ENCODE data around the gene MYOT. TPM values are rescaled to one million over a fixed set of nuclear protein-coding genes. Genes with fewer than 3 reads are reported as not detected.

The MYOT gene
- total RNA-seq, 1 experiment from 2014 or later, result not detected

DNA sequence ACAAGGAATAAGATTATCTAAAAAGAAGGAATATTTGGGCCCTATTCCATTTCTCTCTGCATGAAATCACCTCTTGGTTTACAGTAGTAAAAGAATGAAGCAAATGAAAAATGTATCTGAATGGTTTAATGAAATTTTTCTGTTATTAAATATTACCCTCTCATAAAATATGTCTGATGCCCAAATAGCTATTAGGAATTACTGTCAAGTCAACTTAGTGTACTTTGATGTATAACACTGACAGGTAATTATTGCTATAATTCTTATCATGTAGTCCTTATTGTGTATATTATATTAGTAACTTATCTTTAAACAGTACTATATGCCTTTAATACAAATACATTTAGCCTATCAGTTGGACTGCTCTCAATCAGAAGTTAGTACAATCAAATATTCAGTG, 8.4 kb downstream of the MYOT start:
- peaks cover 3% of the 10 kb centered on the region for H3K27me3 ChIP-seq (replicated peaks; ENCODE audit: insufficient read depth, low read depth, low read length, poor library complexity)
- H3K27ac ChIP-seq (ENCODE audit: low read depth, low read length, poor library complexity, severe bottlenecking), result no peak overlapping the region
- no peaks in the 10 kb centered on the region for H3K4me1 ChIP-seq (ENCODE audit: insufficient read depth, low read length, poor library complexity, severe bottlenecking)
- ChIA-PET CTCF (no interaction called here), POLR2A (ENCODE audit: low non-redundant PET) (no interaction called here)
- no peaks in the 10 kb centered on the region for H3K9me3 ChIP-seq (ENCODE audit: low read depth, low read length, poor library complexity, severe bottlenecking)
- no peak for DNase-seq (ENCODE audit: low spot score)
- TF ChIP-seq EZH2 (IDR thresholded peaks at IDR 0.05; ENCODE audit: borderline replicate concordance, low read depth, low read length, poor library complexity, severe bottlenecking), result no peak
- TF ChIP-seq, protein P1, sequence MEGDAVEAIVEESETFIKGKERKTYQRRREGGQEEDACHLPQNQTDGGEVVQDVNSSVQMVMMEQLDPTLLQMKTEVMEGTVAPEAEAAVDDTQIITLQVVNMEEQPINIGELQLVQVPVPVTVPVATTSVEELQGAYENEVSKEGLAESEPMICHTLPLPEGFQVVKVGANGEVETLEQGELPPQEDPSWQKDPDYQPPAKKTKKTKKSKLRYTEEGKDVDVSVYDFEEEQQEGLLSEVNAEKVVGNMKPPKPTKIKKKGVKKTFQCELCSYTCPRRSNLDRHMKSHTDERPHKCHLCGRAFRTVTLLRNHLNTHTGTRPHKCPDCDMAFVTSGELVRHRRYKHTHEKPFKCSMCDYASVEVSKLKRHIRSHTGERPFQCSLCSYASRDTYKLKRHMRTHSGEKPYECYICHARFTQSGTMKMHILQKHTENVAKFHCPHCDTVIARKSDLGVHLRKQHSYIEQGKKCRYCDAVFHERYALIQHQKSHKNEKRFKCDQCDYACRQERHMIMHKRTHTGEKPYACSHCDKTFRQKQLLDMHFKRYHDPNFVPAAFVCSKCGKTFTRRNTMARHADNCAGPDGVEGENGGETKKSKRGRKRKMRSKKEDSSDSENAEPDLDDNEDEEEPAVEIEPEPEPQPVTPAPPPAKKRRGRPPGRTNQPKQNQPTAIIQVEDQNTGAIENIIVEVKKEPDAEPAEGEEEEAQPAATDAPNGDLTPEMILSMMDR (conservative IDR thresholded peaks at IDR 0.05; ENCODE audit: low read depth, low read length), result no peak
- intact Hi-C loops (cut with micrococcal nuclease; ENCODE audit: unreplicated experiment), result no loop called here
- no TSS peak for BruUV-seq (replicated peaks)
- no peaks in the 10 kb centered on the region for H3K36me3 ChIP-seq (ENCODE audit: insufficient read depth, low read length, poor library complexity, severe bottlenecking)
- no peak overlapping the region for H3K4me3 ChIP-seq (ENCODE audit: low read depth, low read length, poor library complexity, severe bottlenecking)

DNA sequence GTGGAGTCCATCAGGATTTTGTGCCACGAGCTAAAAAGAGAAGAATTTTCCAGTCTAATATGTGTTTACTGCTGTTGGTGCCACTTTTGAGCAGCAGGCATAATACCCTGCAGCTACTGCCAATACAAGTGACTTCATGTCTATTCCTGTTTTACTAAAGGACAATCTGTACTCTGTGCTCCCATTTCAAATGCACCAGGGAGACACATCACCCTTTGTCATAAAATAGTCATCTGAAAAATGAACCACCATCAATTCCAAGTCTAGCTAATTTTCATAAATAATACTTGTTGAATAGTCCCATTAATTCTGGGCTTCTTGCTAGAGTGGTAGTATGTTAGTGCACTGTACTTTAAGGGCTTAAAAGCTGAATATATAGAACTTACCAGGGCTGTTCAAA, 12.7 kb downstream of the MYOT start:
- no peak overlapping the region for H3K4me3 ChIP-seq (ENCODE audit: low read depth, low read length, poor library complexity, severe bottlenecking)
- no peak overlapping the region for H3K27ac ChIP-seq (ENCODE audit: low read depth, low read length, poor library complexity, severe bottlenecking)
- DNase-seq (ENCODE audit: low spot score), result no peak
- BruUV-seq (replicated peaks), result no TSS peak
- POLR2A ChIA-PET (ENCODE audit: low non-redundant PET), result interaction anchor here (0.9 kb wide), 1 partner anchor 8 kb away, joined by 13 read pairs; no protein-coding TSS in a partner anchor
- TF ChIP-seq, protein P1 (conservative IDR thresholded peaks at IDR 0.05; ENCODE audit: low read depth, low read length), result no peak
- intact Hi-C loops (cut with micrococcal nuclease; ENCODE audit: unreplicated experiment), result no loop called here
- no peaks in the 10 kb centered on the region for H3K36me3 ChIP-seq (ENCODE audit: insufficient read depth, low read length, poor library complexity, severe bottlenecking)
- H3K27me3 ChIP-seq (replicated peaks; ENCODE audit: insufficient read depth, low read depth, low read length, poor library complexity), result no peaks in the 10 kb centered on the region
- CTCF ChIA-PET, result no interaction called here
- no peaks in the 10 kb centered on the region for H3K4me1 ChIP-seq (ENCODE audit: insufficient read depth, low read length, poor library complexity, severe bottlenecking)
- H3K9me3 ChIP-seq (ENCODE audit: low read depth, low read length, poor library complexity, severe bottlenecking), result no peaks in the 10 kb centered on the region

DNA sequence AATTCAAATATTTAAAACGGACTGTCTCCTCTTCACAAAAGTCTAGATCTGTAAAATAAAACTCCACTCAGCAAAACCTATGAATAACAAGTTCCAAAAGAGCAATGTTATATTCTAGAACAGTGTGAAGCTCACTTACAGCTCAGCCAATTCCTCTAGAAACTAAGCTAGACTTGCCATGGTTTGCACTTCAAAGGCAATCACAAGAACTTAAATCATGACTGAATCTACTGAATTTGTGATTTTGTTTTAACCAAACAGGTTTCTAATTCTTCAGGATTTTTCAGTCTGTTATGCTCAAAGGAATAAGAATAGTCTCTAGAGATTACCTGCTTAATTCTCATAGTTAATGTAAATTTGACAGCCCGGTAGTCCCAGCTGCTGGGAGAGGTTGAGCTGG, 20.2 kb downstream of the MYOT start:
- Histone ChIP-seq H3K27ac (ENCODE audit: low read depth, low read length, poor library complexity, severe bottlenecking) (no peak overlapping the region), H3K4me3 (ENCODE audit: low read depth, low read length, poor library complexity, severe bottlenecking) (no peak overlapping the region), H3K4me1 (ENCODE audit: insufficient read depth, low read length, poor library complexity, severe bottlenecking) (no peaks in the 10 kb centered on the region), H3K27me3 (replicated peaks; ENCODE audit: insufficient read depth, low read depth, low read length, poor library complexity) (no peaks in the 10 kb centered on the region), H3K36me3 (ENCODE audit: insufficient read depth, low read length, poor library complexity, severe bottlenecking) (no peaks in the 10 kb centered on the region), H3K9me3 (ENCODE audit: low read depth, low read length, poor library complexity, severe bottlenecking) (no peaks in the 10 kb centered on the region)
- TF ChIP-seq, protein P1 (conservative IDR thresholded peaks at IDR 0.05; ENCODE audit: low read depth, low read length), result no peak
- no peak for TF ChIP-seq EZH2 (IDR thresholded peaks at IDR 0.05; ENCODE audit: borderline replicate concordance, low read depth, low read length, poor library complexity, severe bottlenecking)
- intact Hi-C loops (cut with micrococcal nuclease; ENCODE audit: unreplicated experiment), result no loop called here
- no peak for DNase-seq (ENCODE audit: low spot score)
- CTCF ChIA-PET, result no interaction called here
- POLR2A ChIA-PET (ENCODE audit: low non-redundant PET), result no interaction called here
- no TSS peak for BruUV-seq (replicated peaks)
